ENCODE measurements around the gene KHSRP.
"Not testable (repeated sequence)": the region's sequence is repeated elsewhere in the genome, so short reads cannot be mapped to it uniquely, and the experiment has no call there.

Gene KHSRP

GRCh38 chr19:6450166-6450565 is 25.6 kb upstream of the KHSRP start:
- DNase-seq: no peak

DNA sequence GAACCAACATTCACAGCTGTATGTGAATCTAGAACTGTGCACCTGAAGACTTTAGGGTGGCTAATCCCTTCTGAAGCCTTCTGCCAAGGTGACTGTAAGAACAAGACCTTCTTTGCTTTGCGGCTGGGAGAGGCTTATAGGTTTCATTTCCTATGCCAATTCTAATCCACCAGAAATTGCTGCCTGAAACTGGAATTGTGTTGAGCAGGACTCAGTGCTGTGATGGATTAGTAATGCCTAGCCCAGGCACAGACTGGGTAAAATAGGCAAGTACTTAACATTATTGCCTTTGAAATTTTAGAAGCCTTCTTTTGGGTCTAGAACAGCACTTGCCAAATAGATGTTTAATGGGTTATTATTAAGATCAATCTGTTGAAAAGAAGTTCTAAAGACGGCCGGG is 23.4 kb upstream of the KHSRP start:
- no peak for DNase-seq

DNA sequence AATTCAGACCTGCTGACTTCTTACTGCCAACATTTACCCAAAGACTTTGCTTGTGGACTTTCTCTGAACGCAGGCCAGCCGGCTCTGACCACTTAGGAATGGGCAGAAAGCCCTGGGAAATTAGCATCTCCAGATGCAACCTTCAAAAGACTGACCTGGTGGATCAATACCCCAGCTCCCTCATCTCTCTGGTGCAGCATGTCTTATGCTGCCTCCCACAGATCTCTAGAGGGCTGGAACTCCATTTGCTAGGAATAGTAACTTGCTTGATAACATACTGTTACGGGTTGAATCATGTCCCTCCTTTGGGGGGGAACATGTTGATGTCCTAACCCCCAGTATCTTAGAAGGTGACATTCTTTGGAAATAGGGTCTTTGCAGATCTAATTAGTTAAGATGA is 21.8 kb upstream of the KHSRP start:
- no peak for DNase-seq

DNA sequence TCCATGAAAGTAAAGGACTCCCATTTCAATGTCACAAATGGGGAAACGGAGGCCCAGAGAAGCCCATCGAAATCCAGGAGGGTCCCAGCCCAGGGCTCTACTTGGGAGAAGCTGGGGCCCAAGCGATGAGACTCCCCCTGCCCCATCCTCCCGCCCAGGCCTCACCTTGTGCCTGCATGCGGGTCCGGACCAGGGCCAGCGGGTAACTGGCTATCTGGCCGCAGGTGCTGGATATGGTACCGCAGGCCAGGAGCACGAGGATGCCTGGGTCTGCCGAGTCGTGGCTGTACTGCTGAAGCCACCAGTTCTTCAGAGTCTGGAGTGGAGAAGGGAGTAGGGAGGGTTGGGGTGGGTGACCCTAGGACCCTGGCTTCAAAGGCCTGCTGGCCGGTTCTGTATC is 19.4 kb upstream of the KHSRP start:
- no peak for DNase-seq

DNA sequence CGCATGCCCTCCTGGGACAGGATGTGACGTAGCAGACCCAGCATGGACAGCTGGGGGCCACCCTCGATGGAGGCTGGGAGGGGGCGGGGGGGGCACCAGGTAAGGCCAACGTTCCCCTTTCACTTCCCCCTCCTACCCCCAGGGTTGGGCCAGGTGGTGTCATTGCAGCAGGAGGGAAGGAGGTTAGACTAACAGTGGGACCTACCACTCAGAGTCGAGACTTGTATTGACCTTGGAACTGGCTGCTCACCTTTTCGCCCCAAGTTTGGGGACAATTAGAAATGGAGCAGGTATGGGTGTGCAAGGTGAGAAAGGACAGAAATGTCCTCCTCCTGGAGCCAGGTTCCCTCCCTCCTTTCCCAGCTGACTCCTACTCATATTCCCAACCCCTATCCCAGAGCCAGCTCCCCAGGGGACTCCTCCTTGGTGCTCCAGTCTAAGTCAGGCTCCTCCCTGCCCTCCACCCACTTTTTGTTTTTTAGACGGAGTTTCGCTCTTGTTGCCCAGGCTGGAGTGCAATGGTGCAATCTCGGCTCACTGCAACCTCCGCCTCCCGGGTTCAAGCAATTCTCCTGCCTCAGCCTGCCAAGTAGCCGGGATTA is 17.6 kb upstream of the KHSRP start:
- no peak for DNase-seq

- DNase-seq: no peak
Observed at GRCh38 chr19:6440905-6441304, 16.3 kb upstream of the KHSRP start.

DNA sequence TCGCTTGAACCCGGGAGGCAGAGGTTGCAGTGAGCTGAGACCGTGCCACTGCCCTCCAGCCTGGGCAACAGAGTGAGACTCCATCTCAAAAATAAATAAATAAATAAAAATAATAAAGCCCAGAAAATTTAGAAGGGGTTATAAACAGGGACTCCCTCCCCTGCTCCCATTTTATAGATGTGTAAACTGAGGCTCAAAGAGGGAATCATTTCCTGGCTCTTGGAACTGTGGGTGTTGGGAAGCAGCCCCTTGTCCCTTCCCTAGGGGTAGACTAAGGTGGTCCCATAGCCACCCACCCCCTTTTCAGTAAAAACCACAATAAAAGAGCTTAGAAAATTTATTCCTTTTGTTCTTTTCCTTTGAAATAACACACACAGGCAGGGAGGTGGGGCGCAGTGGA is 15.1 kb upstream of the KHSRP start:
- no peak for DNase-seq

GRCh38 chr19:6433663-6434062 is 9.1 kb upstream of the KHSRP start, which contains the start of gene SLC25A41:
TSS of gene SLC25A41 (minus strand) at chr19:6433763. CDS start at chr19:6433693, 70 bp downstream.
- DNase-seq: no peak

- no peak for DNase-seq
Observed at GRCh38 chr19:6433165-6433564, 8.6 kb upstream of the KHSRP start.

GRCh38 chr19:6431891-6432290 is 7.3 kb upstream of the KHSRP start:
- DNase-seq: no peak

DNA sequence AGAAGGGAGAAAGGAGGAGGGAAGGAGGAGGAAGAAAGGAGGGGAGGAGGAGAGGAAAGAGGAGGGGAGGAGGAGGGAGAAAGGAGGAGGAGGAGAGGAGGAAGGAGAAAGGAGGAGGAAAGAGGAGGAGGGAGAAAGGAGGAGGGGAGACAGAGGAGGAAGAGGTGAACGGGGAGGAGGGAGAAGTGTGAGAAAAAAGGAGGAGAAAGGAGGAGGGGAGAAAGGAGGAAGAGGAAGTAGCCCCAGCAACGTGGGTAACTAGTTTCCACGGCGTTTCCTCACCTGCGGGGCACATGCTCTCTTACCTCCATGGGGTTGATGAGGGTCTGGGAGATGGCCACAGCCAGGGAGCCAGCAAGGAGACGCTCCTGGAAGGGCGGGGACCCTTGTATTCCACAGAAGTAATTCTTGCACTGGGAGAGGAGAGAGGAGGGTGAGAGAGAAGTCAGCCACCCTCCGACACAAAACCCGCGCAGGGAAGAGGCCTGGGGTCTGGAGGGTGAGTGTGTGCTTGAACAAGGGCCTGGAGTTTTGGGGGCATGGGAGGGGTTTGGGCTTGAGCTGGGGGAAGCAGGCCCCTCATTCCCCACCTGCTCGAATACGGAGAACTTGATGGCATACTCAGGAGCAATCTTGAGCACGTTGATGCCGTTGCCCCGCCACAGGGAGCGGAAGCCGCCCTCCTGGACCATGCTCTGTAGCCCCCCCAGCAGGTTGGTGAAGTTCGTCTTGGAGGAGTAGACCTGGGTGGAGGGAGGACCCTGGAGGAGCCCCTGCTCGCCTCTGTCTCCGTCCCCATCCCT is 5.0 kb upstream of the KHSRP start:
- no peak for DNase-seq

- not testable (repeated sequence) for DNase-seq
Observed at GRCh38 chr19:6428692-6429418, 4.2 kb upstream of the KHSRP start.

GRCh38 chr19:6427131-6427530 is 2.5 kb upstream of the KHSRP start:
- no peak for DNase-seq

DNA sequence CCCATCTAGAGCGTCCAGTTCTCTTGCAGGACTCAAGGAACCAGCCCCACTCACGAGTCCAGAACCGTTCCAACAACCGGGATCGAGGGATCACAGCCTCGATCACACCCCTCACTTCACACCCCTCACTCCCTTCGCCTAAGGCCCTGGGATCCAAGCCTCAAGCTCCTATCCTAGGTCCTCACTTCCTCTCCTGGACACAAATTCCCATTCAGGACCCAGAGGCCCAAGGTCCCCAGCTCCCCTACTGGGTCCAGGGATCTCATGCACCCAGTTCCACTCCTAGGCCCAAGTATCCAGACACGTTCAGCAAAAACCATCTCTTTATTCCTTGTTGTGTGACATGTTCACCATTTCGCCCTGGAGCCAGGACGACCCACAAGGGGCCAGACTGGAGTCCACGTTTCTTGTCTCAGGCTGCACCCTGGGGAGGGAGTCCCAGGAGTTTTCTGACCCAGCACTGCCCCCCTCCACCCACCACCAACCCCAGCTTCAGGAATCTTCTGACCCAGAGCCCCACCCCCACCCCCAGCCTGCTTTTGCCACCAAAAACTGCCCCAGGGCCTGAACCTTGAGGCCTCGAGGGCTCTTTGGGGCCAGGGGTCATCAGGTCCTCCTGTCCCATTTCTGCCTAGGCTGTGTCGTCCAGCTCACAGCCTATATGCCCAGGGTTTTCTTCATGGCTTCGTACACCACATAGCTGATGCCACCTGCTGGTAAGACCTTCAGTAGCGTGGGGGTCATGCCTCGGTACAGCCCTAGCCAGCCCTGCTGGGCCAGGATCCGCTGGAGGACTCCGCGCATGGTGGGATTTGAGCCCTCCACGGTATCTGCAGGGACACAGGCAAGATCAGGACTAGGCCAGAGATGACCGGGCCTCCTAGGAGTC is 1.4 kb upstream of the KHSRP start:
- peak in 1 of 2 experiments; percentile 29 for DNase-seq

GRCh38 chr19:6424939-6425731 is 524 bp upstream of the KHSRP start:
- peak; percentile 98 to 99 for DNase-seq

- peak; percentile 65 to 67 for DNase-seq
Observed at GRCh38 chr19:6423499-6424194, 964 bp downstream of the KHSRP start.

DNA sequence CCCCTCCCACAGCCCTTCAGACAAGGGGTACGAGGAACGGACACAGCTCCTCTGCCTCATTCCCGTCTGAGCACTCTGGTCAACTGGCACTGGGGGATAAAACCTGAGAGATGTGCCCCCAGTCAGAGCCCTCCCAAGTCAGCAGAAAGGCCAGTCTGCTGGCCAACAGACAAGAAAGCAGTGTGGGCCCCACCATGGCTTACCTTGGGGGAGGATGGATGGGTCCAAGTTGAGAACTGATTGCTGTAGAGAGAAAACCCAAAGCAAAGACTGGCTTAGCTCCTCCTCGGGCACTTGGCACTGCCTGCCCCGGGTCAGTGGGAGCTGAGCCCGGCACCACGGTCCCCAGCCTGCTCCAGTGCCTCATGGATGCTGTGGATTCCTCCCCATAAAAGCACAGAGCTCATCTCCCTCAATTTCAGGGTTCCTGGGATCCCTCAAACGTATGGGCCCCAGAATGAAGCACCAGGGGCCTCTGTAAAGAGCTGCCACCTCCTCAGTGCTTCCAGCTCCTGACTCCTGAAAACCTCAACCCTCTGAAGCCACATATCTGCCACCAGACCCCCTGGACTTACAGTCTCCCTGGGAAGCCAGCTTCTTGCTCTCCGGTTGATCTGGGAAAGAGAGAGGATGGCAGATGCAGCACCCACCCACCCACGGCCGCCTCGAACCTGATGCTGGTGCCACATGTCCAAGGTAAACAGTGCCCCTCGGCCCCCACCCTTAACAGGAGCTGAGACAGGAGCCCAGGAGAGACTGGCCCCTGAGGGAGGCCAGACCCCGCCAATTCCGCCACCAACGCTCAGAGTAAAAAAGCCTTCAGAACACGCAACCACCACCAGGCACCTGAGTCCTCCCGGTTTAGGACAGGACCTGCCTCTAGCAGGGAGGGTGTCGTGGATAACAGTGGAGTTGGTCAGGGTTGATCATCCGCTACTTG is 3.3 kb downstream of the KHSRP start:
- no peak for DNase-seq

DNA sequence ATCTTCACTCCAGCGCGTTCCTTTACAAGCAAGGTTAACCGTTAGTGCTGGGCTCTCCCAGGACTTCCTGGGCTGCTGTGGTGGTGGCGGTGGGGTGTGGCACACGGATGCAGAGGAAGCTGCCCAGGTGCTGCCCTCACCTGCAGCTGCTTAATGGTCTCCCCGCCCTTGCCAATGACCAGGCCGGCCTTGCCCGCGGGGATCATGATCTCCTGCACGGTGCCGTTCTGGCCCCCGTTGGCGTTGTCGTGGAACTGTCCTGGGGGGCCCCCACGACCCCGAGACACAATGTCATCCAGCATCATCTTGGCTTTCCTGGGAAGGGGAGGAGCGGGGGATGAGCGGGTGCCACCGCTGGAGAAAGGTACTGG is 6.1 kb downstream of the KHSRP start:
- no peak for DNase-seq

GRCh38 chr19:6417713-6418561 is 6.7 kb downstream of the KHSRP start:
- DNase-seq: no peak
